Cardiac fibroblast (primary cell): ENCODE results near the gene CELF2.

Source experiments
- DNase-seq, 2 donors: peaks; one replicate each; pipeline versions ENCODE4 v3.0.0 to v3.0.0-alpha.2; 2010; ENCODE audit warnings: low read depth in 2 of 2
- H3K4me3 ChIP-seq, 2 donors: replicated peaks in 1 of 2; 1 replicate in 1 of 2; 2 replicates in 1 of 2; pipeline ENCODE4 v1.5.1; 2011; ENCODE audit warnings: low read depth in 2 of 2, low read length in 2 of 2, mild to moderate bottlenecking in 2 of 2, moderate library complexity in 1 of 2
- TF ChIP-seq, protein P1 (sequence below): IDR thresholded peaks from one replicate; pipeline ENCODE4 v1.5.1; 2011; ENCODE audit warnings: low read depth, mild to moderate bottlenecking, low read length, inconsistent platforms

CELF2 gene

GRCh38 chr10:11250304-11250703, 232.6 kb downstream of the CELF2 start:
- DNase-seq: no peak
- H3K4me3 ChIP-seq: no peak overlapping the region
- TF ChIP-seq, protein P1, sequence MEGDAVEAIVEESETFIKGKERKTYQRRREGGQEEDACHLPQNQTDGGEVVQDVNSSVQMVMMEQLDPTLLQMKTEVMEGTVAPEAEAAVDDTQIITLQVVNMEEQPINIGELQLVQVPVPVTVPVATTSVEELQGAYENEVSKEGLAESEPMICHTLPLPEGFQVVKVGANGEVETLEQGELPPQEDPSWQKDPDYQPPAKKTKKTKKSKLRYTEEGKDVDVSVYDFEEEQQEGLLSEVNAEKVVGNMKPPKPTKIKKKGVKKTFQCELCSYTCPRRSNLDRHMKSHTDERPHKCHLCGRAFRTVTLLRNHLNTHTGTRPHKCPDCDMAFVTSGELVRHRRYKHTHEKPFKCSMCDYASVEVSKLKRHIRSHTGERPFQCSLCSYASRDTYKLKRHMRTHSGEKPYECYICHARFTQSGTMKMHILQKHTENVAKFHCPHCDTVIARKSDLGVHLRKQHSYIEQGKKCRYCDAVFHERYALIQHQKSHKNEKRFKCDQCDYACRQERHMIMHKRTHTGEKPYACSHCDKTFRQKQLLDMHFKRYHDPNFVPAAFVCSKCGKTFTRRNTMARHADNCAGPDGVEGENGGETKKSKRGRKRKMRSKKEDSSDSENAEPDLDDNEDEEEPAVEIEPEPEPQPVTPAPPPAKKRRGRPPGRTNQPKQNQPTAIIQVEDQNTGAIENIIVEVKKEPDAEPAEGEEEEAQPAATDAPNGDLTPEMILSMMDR: no peak

- TF ChIP-seq, protein P1: no peak
- no peak for DNase-seq
- no peak overlapping the region for H3K4me3 ChIP-seq
Measured at GRCh38 chr10:11252887-11253286, 235.2 kb downstream of the CELF2 start.

DNA sequence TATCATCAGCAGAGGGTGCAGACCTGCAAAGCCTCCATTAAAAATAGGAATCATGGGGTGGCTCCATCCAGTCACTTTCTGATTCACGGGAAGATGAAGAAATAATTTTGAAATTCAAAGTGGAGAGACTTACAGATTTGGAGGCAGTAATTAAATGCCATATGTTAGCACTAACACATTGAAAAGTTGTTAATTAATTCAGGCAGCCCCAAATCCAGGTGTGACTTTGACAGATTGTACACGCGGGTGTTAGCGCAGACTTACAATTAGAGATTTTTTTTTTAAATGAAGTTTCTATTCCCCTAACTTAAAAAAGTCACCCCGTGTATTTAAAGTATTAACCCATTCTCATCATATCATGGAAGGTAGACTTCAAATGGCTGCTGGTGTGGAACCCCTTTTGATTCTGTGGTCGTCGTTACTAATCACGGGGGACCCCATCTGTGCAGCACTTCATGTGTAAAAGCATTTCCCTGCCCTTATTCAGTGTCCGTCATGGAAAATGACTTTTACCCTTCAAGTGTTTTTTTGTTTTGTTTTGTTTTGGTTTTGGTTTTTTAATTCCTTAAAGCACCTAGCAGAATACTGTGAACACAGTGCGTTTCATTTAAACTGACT, 235.8 kb downstream of the CELF2 start:
- H3K4me3 ChIP-seq: no peak overlapping the region
- no peak for DNase-seq
- TF ChIP-seq, protein P1: no peak

DNA sequence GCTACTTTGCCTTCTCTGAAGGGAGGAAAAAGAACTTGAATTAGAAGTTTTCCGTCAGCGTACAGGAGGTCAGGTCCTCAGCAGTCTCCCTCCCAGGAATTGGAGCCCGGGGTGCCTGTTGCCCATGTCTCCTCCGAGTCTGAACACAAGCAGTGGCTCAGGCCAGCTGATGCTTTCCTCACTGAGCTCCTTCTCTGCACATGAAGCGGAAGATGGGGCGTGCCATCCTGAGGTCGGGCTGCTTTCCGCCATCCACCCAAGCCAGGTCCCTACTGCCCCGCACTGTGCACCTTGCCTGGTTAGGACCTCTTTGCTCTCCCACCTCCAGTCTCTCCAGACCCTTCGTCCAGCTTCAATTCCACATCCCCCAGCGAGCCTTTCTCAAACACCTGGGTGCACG, 237.5 kb downstream of the CELF2 start:
- no peak overlapping the region for H3K4me3 ChIP-seq
- DNase-seq: no peak
- TF ChIP-seq, protein P1: no peak

DNA sequence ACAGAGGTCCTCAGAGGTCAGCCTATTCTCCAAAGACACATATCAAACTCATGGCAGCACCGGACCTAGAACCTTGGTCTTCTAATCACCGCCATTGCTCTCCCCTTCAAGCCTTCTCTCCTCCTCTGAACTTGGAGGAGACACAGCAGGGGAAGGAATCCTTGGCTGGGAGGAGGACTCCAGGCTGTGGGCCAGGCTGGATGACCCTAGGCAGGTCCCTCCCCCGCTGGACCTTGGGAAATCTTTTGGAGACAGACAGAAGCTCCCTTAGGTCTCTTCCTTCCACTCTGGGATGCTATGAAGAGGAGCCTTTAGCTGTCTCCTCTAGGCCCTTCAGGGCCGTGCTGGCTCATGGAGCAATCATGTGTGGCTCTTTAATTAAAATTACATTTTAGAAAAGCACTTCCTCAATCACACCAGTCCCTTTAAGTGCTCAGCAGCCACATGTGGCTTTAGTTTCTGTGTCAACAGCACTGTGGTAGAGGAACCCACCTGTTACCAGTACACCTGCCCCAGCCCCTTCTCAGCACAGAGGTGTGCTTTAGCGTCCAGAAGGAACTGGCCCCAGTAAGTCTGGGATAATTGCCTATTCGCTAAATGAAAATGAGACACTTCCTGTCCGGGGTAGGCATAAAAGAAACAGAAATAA, 238.2 kb downstream of the CELF2 start:
- H3K4me3 ChIP-seq: no peak overlapping the region
- no peak for DNase-seq
- TF ChIP-seq, protein P1: no peak

GRCh38 chr10:11256896-11257295, 239.2 kb downstream of the CELF2 start:
- DNase-seq: no peak
- TF ChIP-seq, protein P1: no peak
- no peak overlapping the region for H3K4me3 ChIP-seq
